Lung (tissue), 12 donors: Measurements from ENCODE around the gene GCSAM. TPM values are rescaled to one million over a fixed set of nuclear protein-coding genes. Genes with fewer than 3 reads are reported as not detected.

Experiments
- ATAC-seq: fragments of 200-7000 bp; cut with Tn5 transposase; one replicate; pipeline ENCODE4 v1.9.1; 2020; ENCODE audit warnings: moderate number of reproducible peaks; ENCODE audit not compliant: insufficient read depth, low FRiP score
- DNase-seq, 3 donors: peaks; one replicate each; pipeline ENCODE4 v3.0.0-alpha.2; 2013 to 2017
- H3K27ac ChIP-seq, 2 donors: one replicate each; pipeline ENCODE4 v1.5.1; 2013; ENCODE audit warnings: mild to moderate bottlenecking in 2 of 2, moderate library complexity in 2 of 2, control low read depth in 1 of 2, inconsistent platforms in 1 of 2, low read depth in 1 of 2, low read length in 1 of 2
- H3K27me3 ChIP-seq, 3 donors: one replicate each; pipeline ENCODE4 v1.5.1; 2013; ENCODE audit warnings: low read length in 2 of 3; ENCODE audit not compliant: control insufficient read depth in 3 of 3, insufficient read depth in 3 of 3
- H3K36me3 ChIP-seq, 4 donors: one replicate each; pipeline ENCODE4 v1.5.1; 2013; ENCODE audit warnings: low read length in 4 of 4, mild to moderate bottlenecking in 1 of 4, moderate library complexity in 1 of 4; ENCODE audit not compliant: control insufficient read depth in 4 of 4, insufficient read depth in 4 of 4
- H3K4me1 ChIP-seq, 5 donors: one replicate each; pipeline ENCODE4 v1.5.1; 2013; ENCODE audit warnings: low read length in 5 of 5, mild to moderate bottlenecking in 2 of 5, moderate library complexity in 1 of 5; ENCODE audit not compliant: control insufficient read depth in 5 of 5, insufficient read depth in 5 of 5
- H3K4me3 ChIP-seq: one replicate; pipeline ENCODE4 v1.5.1; 2013; ENCODE audit warnings: mild to moderate bottlenecking, control low read depth, moderate library complexity
- H3K9ac ChIP-seq, 2 donors: one replicate each; pipeline ENCODE4 v1.5.1; 2013; ENCODE audit warnings: low read length in 2 of 2, control low read depth in 1 of 2; ENCODE audit not compliant: insufficient read depth in 1 of 2
- H3K9me3 ChIP-seq, 4 donors: one replicate each; pipeline ENCODE4 v1.5.1; 2013; ENCODE audit warnings: low read length in 3 of 4, mild to moderate bottlenecking in 1 of 4, moderate library complexity in 1 of 4; ENCODE audit not compliant: control insufficient read depth in 4 of 4, insufficient read depth in 3 of 4
- WGBS, 2 donors: extraction: QIAGEN DNeasy Blood & Tissue Kit; methylation state at CpG; one replicate each; pipeline ENCODE4 v1.1.7; 2013; 5-methylcytosine and 5-hydroxymethylcytosine counted together
- polyA plus RNA-seq, 2 donors: library from polyadenylated mRNA; stranded (reverse); fragments of 200-250 nt; gene quantifications; one replicate each; pipeline ENCODE4 v1.2.1, GENCODE V29; 2013
- total RNA-seq, 2 donors: library from RNA; depleted of rRNA in 1 of 2; stranded (reverse); fragments of >200 nt in 1 of 2; gene quantifications; one replicate each; pipeline ENCODE4 v1.2.1, GENCODE V29; 2014 to 2021
- TF ChIP-seq, protein P1 (sequence below): IDR thresholded peaks from 2 replicates; pipeline ENCODE4 v1.5.1; 2012; ENCODE audit warnings: mild to moderate bottlenecking; ENCODE audit errors: control extremely low read depth, extremely low read depth
- donor health status: control.
- donor health status: control.
- donor health status: Bipolar disorder and iron deficiency.
- donor health status: healthy.
- donor health status: DM: yes; HTN: yes; CAD: no.

The GCSAM gene
- total and polyA plus RNA-seq, 4 donors: 0.14 to 0.97 (median 0.47) TPM

- Histone ChIP-seq H3K36me3 (peaks cover 0 to 1% (median 0%) of the 10 kb centered on the region in 4 donors), H3K9ac (no peak overlapping the region), H3K4me1 (peaks cover 0 to 5% (median 0%) of the 10 kb centered on the region in 5 donors), H3K27ac (no peak overlapping the region), H3K9me3 (no peaks in the 10 kb centered on the region), H3K4me3 (no peak overlapping the region), H3K27me3 (no peaks in the 10 kb centered on the region)
- peak; percentile 34 for ATAC-seq
- no peak for DNase-seq
- 46 to 69% methylated on average over 1 of the region's 1 CpG for WGBS, 2 donors
- TF ChIP-seq, protein P1, sequence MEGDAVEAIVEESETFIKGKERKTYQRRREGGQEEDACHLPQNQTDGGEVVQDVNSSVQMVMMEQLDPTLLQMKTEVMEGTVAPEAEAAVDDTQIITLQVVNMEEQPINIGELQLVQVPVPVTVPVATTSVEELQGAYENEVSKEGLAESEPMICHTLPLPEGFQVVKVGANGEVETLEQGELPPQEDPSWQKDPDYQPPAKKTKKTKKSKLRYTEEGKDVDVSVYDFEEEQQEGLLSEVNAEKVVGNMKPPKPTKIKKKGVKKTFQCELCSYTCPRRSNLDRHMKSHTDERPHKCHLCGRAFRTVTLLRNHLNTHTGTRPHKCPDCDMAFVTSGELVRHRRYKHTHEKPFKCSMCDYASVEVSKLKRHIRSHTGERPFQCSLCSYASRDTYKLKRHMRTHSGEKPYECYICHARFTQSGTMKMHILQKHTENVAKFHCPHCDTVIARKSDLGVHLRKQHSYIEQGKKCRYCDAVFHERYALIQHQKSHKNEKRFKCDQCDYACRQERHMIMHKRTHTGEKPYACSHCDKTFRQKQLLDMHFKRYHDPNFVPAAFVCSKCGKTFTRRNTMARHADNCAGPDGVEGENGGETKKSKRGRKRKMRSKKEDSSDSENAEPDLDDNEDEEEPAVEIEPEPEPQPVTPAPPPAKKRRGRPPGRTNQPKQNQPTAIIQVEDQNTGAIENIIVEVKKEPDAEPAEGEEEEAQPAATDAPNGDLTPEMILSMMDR: no peak
Observed at GRCh38 chr3:112126511-112126911, 6.5 kb downstream of the GCSAM start.

- H3K36me3 ChIP-seq: peaks cover 0 to 1% (median 0%) of the 10 kb centered on the region in 4 donors
- WGBS, 2 donors: 76 to 80% methylated on average over 5 of the region's 5 CpGs
- H3K27me3 ChIP-seq: no peaks in the 10 kb centered on the region
- no peak overlapping the region for H3K27ac ChIP-seq
- peaks cover 0 to 5% (median 0%) of the 10 kb centered on the region in 5 donors for H3K4me1 ChIP-seq
- ATAC-seq: no peak
- no peak overlapping the region for H3K9ac ChIP-seq
- no peak for DNase-seq
- H3K9me3 ChIP-seq: no peaks in the 10 kb centered on the region
- TF ChIP-seq, protein P1: no peak
- no peak overlapping the region for H3K4me3 ChIP-seq
Observed at GRCh38 chr3:112124907-112125607, 8.0 kb downstream of the GCSAM start.

DNA sequence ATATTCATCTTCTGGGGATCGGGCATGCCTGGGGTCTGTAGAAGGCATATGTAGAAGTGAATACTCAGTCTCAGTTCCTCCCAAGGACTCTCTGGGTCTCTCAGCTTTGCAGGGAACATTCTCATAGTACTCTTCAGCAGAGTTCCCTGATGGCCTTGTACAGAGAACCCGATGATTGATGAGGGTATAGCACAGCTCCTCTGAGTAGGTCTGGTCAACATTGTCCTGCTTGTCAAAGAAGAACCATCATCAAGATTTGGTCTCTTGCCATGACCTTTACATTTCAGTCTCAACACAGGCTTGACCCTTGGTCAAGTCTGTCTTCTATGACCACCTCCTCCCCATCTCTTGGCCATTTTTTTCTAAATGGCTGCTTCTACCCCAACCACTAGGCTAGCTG lies 9.5 kb downstream of the GCSAM start:
- H3K27me3 ChIP-seq: no peaks in the 10 kb centered on the region
- TF ChIP-seq, protein P1: no peak
- H3K9ac ChIP-seq: no peak overlapping the region
- peaks cover 0 to 5% (median 0%) of the 10 kb centered on the region in 5 donors for H3K4me1 ChIP-seq
- 90 to 92% methylated on average over 2 of the region's 2 CpGs for WGBS, 2 donors
- no peak for ATAC-seq
- no peak overlapping the region for H3K27ac ChIP-seq
- peaks cover 0 to 1% (median 0%) of the 10 kb centered on the region in 4 donors for H3K36me3 ChIP-seq
- no peaks in the 10 kb centered on the region for H3K9me3 ChIP-seq
- no peak for DNase-seq
- H3K4me3 ChIP-seq: no peak overlapping the region

DNA sequence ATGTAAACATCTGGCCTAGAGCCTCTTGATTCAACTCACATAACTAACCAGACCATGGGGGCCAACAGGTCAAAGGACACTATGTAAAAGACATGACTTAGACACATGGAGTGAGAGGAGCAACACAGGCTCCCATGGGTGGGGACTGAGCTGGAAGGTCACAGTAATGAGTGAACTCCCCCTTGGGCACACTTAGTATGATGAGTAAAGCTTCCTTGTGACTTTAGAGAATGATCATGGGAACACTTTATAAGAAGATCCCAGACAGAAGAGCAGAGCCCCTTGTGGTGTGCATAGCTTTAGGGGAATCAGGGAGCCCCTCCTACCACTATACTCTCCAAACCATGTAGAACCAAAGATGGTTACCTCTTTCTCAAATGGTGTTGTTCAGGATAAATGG lies 10.2 kb downstream of the GCSAM start:
- ATAC-seq: no peak
- no peak overlapping the region for H3K27ac ChIP-seq
- peaks cover 0 to 5% (median 0%) of the 10 kb centered on the region in 5 donors for H3K4me1 ChIP-seq
- no peaks in the 10 kb centered on the region for H3K9me3 ChIP-seq
- H3K27me3 ChIP-seq: no peaks in the 10 kb centered on the region
- peaks cover 0 to under 1% (median 0%) of the 10 kb centered on the region in 4 donors for H3K36me3 ChIP-seq
- DNase-seq: no peak
- H3K9ac ChIP-seq: no peak overlapping the region
- TF ChIP-seq, protein P1: no peak
- no peak overlapping the region for H3K4me3 ChIP-seq
